ENCODE measurements around the gene RHOBTB1.

RHOBTB1 gene

DNA sequence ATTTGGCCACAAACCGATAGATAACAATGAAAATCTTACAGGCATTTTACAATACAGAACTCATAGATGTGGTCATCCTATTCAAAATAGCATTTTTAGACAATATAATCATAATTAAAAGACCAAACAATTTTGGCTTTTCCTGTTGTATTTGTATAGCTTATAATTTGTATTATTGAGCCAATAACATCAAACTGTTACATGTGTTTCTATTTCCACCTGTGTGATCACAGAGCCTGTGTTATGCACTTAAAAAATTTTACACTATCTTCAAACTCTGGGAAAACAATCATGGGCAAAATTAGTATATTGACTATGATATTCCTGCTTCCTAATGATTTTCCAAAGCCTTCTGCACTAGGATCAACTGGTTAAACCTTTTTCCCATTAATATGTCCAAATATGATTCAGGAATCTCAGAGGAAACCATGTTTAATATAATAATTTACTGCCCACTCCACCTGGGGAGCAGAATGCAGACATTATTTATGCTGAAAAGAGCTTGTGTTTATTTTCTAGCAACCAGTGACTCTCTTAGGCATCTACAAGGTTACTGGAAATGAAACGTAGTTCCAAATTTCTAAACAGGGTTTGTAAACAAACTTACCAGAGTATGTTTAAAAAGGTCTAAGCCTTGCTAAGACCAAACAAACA is 1.7 kb downstream of the RHOBTB1 start:
- DNase-seq (ENCODE audit: low read depth in 2 of 2), result no peak

DNA sequence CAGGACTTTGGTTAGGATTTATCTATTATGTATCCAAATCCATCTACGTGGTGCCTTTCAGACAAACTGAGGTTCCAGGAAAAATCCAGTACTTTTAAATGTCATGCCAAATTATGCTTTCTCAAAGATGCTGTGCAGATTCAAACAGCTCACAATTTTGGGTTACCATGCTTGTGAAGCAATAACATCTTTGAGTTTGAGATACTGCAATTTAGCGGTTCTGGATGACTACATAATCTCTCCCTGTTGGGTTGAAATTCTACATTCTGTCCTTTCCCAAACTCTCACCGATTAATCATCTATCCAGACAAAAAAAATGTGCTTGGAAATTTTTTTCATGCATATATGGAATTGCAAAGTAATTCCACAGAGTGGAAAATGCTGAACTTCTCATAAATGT is 3.5 kb downstream of the RHOBTB1 start:
- no peak for DNase-seq (ENCODE audit: low read depth in 2 of 2)

DNA sequence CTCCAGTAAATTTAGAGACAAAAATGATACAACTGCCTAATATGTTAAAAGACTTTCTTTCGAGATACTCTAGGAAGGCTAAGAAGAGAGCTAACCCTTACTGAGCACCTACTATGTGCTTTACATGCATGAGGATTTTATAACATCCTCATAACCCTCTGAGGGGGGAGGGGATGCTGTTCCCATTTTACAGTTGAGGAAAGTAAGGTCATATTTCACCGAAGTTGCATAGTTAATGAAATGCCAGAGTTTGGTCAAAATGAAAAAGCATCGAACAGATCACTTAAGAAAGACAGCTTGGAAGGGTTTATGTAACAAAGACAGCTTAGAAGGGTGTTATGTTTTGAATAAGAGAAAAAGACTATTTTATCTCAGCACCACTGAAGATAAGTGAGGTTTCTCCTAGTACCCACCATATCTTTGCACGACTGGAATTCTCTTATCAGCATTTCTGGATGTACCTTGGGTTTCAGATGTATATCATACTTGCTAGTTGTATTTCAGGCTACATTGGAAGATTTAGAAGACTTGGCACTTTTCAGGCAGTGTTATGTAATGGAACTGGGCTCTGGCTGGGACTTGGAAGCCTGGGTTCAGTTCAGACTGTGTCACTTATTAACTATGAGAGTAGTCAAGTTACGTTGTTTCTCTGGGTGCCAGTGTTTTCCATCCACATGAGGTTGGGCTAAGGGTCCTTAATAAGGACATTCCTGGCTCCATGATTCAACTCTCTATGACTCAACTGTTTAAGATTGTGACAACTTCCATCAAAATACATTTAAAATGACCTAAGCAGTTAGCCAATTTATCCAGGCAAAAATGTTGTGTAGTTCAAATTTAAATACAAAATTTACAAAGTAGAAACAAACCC is 6.0 kb downstream of the RHOBTB1 start:
- DNase-seq (ENCODE audit: low read depth in 2 of 2), result no peak

DNA sequence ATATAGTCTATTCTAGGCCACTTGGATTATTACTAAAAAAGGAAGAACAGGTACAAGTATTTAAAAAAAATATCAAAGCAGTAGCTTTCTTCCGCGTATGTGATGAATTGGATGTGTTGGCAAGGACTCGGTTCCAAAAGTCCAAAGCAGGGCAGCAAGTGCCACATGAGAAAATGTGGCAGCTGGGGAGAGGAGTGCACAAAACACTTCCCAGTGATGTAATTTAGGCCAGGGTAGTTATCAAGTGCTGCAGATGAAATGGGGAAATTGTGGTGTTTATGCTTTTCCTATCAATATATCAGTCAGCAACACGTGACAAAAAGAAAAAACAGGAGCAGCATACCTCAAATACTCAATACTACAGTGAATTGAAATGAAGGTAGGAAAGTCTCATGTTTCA is 7.0 kb downstream of the RHOBTB1 start:
- DNase-seq (ENCODE audit: low read depth in 2 of 2), result no peak

DNA sequence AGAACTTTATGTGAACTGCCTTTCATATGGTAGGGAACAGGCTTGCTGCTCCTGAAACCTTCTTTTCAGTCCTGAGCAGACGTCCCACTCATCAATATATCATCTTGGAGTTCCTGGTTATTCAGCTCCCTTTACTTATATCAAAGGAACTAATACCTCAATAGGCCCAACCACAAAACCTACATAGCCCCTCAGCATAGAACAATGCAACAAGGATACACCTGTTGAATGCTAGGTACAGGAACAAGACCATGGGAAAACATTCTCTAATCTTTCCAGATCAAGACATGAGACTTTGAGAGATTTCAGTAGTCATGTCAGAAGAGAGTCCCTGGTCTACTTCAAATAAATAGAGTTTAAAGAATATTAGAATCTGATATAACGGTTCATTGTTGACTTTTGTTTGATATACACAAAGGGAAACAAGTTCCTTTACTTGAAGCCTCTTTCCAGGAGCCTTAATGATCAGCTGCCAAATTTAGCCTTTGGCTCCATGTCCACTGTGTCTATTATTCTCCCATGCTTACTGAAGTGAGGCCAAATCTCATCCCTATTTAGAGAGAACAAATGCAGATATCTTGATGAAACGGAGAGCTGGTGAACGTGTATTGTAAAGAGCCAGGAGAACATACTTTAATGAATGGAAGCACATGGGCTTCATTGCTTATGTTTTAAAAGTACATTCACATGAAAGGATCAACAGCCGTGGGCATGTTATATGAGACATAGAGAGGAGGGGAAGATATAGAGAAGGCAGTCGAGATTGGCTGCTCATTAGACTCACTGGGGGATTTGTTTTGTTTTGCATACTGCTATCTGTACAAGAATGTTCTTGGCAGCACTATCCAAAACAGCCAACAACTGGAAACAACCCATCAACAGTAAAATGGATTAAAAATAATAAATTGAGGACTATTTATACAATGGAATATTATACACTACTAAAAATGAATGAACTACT is 9.5 kb downstream of the RHOBTB1 start:
- DNase-seq (ENCODE audit: low read depth in 2 of 2), result no peak

DNA sequence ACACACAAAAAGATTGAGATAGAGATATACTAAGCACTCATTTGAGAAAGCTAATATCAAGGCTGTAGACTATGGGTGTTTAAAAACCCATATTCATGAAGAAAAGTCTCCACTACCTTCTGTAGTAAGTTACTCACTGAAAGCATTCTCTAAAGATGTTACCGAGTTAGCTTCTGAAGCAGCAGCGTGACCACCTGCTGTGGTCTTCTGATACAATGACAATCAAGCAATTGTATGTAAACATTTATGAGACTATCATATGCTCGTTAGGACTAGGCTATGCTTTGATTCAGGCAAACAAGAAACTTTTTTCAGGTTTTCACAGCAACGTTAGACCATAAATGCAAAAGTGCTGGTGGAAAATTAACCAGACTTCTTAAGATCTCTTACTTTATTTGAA is 11.2 kb downstream of the RHOBTB1 start:
- no peak for DNase-seq (ENCODE audit: low read depth in 2 of 2)

DNA sequence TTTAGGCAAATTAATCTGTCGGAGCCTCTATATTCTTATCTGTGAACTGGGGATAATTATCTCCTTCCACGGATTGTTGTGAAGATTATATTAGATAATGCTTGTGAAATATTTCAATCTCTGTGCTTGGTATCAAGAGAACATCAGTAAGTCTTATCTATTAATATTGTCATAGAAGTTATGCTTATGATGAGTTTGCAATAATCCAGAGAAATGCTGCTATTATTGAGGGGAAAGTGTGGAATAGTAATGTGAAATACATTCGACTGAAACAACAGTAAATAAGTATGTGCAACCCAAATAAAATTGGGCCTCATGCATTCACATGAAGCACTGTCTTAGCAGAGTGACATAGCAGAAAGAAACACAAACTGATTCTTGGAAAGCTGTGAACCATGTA is 13.7 kb downstream of the RHOBTB1 start:
- no peak for DNase-seq (ENCODE audit: low read depth in 2 of 2)

DNA sequence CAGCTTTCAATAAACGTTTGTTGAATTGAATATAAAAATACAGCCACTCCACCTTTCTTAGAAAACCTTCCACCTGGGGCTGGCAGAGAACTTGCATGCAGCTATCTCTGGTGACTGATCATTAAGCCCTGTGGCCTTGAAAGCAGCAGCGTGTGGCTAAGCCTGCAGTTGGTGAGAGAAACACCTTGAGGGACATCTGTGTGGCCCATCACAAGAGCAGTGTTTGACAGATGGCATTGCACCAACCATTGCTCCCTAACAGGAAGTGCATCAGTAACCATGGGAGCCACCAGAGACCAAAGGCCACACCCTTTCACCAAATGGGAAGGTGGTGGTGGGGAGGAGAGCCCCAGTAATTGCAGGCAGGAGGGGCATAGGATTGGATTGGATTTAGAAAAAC is 22.4 kb downstream of the RHOBTB1 start:
- DNase-seq (ENCODE audit: low read depth in 2 of 2), result no peak

DNA sequence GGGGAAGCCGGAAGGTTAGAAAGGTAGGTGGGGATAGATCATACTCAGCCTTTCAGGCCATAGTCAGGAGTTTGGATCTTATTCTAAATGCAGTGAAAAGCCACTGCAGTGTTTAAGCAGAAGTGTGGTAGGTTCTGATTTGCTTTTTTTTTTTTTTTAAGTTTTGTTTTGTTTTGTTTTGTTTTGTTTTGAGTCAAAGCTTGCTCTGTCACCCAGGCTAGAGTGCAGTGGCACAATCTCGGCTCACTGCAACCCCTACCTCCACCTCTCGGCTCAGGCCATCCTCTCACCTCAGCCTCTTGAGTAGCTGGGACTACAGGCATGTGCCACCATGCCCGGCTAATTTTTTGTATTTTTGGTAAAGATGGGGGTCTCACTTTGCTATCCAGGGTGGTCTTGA is 23.5 kb downstream of the RHOBTB1 start:
- DNase-seq (ENCODE audit: low read depth in 2 of 2), result no peak

DNA sequence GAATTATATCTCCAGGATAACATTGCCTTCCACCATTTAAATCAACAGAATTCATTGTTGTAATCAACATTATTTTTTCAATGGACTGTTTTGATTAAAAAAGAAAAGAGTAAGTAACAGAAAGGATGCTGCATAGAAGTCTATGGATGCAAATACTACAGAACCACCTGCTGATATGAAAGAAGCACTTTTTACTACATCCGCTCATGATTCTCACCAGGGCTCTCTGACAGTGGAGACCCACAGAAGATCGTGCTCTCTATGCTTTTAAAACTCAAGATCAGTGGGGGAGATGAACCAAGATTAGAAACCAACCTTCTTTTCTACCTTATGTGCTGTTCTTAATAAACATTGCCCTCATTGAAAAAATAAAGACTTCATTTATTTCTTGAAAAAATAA is 24.4 kb downstream of the RHOBTB1 start:
- no peak for DNase-seq (ENCODE audit: low read depth in 2 of 2)

DNA sequence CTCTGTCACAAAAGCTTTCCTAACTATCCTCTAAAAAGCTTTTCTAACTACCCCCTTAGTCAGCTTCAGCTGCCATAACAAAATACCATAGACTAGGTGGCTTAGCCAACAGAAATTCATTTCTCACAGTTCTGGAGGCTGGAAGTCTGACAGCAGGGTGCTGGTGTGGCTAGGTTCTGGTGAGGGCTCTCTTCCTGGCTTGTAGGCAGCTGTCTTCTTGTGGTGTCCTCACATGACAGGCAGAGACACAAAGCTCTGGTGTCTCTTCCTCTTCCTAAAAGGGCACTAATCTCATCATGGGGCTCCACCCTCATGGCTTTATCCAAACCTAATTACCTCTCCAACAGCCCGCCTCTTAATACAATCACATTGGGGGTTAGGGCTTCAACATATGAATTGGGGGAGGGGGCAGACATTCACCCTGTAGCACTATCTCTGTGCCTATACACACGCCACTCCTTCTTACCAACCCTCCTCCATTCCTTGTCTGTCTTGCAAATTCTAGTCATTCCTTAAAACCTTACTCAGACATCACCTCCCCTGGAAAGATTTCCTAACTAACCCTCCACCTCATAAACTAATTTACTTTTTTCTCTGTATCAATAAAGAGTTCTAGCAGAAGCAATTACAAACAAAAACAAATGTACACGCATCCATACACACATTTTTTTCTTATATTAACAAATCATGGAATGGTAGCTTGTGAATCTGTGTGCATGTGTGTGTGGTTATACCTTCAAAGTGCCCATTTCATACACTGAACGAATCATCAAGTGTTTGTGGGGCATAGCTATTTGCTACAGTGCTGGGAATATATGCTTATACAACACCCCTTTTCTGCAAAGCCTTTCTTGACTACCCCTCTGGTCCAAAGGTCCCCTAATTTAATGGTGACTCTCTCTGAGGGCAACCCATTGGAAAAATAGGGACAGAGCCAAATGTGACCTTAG is 26.4 kb downstream of the RHOBTB1 start:
- DNase-seq (ENCODE audit: low read depth in 2 of 2), result no peak

DNA sequence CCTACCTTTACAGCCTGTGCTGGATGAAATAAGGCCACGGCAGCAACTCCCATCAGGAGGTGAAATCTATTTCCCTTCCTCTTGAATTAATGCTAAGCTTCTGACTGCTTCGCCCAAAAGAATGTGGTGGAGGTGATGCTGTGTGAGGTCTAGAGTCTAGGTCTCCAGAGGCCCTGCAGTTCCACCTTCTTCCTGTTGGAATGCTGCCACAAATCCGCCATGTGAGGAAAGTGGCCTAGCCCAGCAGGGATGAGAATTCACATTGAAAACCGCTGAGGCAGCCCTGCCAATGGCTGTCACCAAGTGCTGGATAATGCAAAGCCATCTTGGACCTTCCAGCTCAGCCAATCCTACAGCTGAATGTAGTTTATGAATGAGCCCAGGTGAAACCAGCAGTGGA is 28.0 kb downstream of the RHOBTB1 start:
- no peak for DNase-seq (ENCODE audit: low read depth in 2 of 2)

DNA sequence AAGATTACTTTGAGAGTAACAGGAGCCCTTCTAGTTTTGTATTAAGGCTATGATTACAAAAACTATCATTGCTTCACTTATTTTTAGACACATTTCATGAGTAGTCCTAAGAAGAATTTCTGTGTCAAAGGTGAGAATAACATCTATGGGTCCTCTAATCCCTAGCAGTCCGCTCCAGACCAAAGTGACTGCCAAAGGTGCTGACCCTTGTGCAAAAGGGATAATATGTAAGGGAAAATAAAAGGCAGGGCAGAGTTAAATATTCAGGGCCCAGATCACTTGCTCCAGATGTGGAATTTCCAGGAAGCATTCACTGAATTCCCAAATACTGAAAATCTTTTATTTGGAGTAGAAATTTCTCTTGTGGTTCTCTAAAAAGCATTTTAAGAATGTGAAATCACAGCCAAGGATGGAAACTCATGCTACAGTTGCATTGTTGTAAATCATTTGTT is 29.3 kb downstream of the RHOBTB1 start:
- DNase-seq (ENCODE audit: low read depth in 2 of 2), result no peak

DNA sequence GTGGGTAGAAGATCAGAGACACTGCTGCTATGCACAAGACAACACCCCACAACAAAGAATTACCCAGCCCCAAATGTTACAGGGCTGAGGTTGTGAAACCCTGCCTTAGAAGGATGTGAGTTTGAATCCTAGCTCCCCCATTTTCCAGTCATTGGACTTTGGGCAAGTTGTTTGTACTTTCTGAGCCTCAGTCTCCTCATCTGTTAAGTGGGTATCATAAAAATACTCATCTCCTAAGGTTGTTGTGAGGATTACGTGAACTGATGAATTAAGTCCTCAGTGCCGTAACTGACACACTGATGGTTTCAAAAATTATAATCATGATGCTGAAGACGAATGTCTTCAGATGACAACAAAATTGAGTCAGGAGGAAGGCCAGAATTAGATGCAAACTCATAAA is 30.3 kb downstream of the RHOBTB1 start:
- no peak for DNase-seq (ENCODE audit: low read depth in 2 of 2)

DNA sequence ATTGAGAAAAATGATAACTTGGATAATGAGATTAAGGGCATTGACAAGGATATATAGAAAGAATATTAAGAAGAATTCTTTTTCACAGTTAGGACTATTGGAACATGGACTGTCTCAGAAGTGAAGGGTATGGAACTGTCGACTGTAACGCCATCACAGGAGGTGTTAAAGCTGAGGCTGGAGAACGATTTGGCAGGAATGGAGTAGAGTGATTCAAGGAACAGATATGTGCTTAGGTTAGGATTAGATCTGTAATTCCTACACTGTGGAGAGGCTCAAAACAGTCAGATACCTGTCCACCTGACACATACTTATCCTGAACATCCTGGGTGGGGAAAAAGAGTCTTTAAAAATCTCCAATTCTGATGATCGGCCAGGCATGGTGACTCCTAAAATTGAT is 30.9 kb downstream of the RHOBTB1 start:
- no peak for DNase-seq (ENCODE audit: low read depth in 2 of 2)

DNA sequence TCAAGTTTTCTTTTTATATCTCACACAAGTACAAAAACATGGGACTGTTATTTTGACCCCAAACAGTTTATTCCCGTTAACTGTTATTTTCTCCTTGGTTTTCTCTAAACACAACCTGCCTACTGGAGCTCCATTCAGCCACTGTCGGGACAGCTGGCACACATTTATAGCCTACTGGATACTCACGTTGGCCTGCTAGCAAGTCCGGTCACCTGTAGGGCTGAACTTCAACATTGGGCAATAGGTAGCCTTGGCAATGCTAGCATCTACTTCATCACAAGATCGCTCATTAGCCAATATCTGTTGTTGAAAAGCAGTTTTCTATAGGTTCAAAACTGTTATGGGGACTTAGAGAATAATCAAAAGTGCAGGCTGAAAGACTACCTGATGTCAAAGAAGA is 32.3 kb downstream of the RHOBTB1 start:
- no peak for DNase-seq (ENCODE audit: low read depth in 2 of 2)

DNA sequence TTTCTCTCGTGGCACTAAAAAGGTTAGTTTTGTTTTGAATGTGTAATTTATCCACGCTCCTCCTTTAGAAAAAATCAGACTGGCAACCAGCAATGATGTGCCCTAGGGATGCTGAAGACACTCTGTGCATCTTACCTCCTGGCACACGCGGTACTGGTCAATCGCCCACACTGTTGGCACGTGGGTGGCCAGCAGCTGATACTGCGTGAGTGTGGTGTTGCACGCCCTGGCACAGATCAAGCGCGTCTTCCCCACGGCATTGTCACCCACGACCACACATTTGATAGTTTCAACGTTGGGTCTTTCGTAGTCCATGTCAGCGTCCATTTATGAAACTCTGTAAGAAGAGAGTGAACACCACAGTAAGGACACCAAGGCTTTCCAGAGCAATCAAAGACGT is 32.8 kb downstream of the RHOBTB1 start:
- no peak for DNase-seq (ENCODE audit: low read depth in 2 of 2)

DNA sequence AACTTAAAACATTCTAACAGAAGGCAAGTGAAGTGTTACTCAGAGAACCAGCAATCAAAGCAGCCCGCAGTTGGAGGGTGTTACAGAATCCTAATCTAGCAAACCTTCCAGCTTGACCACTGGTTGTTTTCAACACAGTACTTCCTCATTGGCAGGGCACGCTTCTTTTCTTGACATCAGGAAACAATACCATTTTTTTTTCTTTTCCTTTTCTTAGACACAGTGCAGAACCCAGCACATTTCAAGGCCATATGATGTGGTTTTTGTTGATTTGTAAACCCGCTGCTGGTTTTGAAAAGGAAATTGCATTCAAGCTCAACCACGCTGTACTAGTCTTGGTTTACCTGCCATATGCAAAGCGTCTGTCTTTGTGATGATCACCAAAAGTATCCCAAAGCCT is 33.4 kb downstream of the RHOBTB1 start:
- DNase-seq (ENCODE audit: low read depth in 2 of 2), result no peak

DNA sequence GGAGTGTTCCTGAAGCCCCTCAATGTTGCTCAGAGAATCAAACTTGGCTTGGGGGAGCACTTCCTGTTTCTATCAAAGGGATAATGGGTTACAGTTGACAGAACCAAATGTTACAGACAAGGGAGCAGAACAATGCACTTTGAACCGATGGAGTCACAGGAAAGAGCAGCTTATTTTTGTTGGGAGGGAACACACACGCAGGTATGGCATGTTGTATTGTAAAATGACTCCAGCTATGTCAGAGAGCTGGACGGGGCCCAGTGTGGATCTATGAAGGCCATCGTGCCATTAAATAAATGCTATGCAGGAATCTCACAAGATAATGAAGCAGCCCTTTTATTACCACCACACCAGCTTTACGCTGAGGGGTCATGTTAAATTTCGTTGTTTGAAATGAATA is 35.1 kb downstream of the RHOBTB1 start:
- no peak for DNase-seq (ENCODE audit: low read depth in 2 of 2)

DNA sequence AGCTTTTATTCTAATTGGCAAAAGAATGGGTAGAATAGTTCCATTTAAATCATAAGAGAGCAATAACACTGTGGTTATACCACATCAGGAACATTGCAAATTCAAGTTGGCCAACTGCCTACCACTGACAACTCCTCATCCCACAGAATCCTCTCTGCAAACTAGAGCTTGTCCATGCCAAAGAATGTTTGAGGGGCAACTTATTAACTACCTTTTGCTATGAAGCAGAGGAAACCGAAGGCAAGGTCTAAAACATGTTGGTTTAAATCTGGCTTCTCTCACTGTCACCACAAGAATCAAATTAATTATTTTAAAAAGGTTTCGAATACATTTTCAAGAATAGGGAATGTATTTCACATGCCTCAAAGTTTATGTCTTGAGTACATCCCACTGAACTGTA is 36.0 kb downstream of the RHOBTB1 start:
- no peak for DNase-seq (ENCODE audit: low read depth in 2 of 2)

DNA sequence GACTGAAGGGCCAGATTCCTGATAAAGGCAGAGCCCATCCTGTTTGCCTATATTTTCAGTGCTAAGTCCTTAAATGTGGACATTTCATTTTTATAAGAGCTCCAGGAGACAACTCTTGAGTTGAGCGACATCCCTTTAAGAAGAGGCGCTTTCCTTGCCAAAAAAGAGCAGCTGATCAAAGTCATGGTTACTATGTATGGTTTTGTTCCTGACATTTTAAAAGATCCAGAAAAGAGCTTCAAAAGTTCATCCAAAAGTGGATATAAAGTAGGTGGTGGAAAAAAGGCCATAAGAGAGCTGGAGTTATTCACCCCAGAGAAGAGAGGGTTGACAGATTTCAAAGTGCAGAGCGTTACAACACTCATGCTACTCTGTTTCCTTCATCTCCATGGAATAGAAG is 36.7 kb downstream of the RHOBTB1 start:
- no peak for DNase-seq (ENCODE audit: low read depth in 2 of 2)
